Colon (tissue), 2 donors: ENCODE results near the gene HELT.
"Not testable (repeated sequence)": the region's sequence is repeated elsewhere in the genome, so short reads cannot be mapped to it uniquely, and the experiment has no call there.

ENCODE experiments used
- FAIRE-seq: peaks from 2 replicates; lab custom pipeline; 2012; peaks lifted over from hg19 to GRCh38; lab: Jason Lieb, UNC
- donor health status: control.
- donor health status: control.

The HELT gene

GRCh38 chr4:185039508-185040273 lies 21.4 kb downstream of the HELT start:
- no peak for FAIRE-seq

- FAIRE-seq: no peak
Measured at GRCh38 chr4:185040523-185040922, 22.2 kb downstream of the HELT start.

- not testable (repeated sequence) for FAIRE-seq
Measured at GRCh38 chr4:185050286-185050685, 32.0 kb downstream of the HELT start.

GRCh38 chr4:185051283-185051682 lies 33.0 kb downstream of the HELT start:
- not testable (repeated sequence) for FAIRE-seq

- no peak for FAIRE-seq
Measured at GRCh38 chr4:185053746-185054145, 35.5 kb downstream of the HELT start.

- no peak for FAIRE-seq
Measured at GRCh38 chr4:185054272-185054671, 36.0 kb downstream of the HELT start.

- no peak for FAIRE-seq
Measured at GRCh38 chr4:185054886-185055285, 36.6 kb downstream of the HELT start.

- no peak for FAIRE-seq
Measured at GRCh38 chr4:185061610-185062009, 43.3 kb downstream of the HELT start.

- FAIRE-seq: no peak
Measured at GRCh38 chr4:185062606-185063005, 44.3 kb downstream of the HELT start.

GRCh38 chr4:185066179-185066578 lies 47.9 kb downstream of the HELT start:
- FAIRE-seq: no peak

GRCh38 chr4:185068837-185069236 lies 50.5 kb downstream of the HELT start:
- no peak for FAIRE-seq
